ENCODE data around the gene RAB34.

The RAB34 gene, protein sequence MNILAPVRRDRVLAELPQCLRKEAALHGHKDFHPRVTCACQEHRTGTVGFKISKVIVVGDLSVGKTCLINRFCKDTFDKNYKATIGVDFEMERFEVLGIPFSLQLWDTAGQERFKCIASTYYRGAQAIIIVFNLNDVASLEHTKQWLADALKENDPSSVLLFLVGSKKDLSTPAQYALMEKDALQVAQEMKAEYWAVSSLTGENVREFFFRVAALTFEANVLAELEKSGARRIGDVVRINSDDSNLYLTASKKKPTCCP

DNA sequence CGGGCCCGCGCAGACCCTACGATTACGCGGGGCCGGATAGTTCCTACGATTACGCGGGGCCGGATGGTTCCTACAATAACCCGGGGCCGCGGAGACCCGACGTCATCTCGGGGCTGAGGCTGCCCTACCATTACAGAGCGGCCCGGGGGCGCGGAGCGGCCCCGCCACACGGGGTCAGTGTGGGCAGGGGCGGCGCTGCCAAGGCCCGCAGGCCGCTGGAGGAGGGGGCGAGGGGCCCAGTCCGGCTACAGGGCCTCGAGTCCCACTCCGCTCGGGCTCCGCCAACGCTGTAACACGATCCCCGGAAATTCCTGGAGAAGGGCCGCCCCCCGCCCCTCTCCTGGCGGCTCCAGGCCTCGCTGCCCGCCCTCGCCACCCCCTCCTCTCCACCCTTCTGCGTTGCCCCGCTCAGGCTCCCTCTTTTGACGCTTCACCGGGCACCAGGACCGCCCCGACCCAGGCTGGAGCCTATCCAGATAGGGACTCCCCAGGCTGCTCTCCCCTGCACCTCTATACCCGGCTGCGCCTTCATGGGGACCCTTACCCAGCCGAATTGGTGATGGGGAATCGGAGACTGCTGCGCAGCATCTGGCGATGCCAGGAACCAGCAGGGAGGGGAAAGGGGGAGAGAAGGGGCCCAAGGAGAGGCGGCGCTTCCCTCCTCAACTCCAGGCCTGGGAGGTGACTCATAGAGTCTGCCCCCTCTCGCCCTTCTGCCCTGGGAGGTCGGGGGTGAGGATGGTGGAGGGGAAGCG is at the start of gene RAB34:
Gene RAB34, minus strand, starts transcription at position 291 of the 755 bp plus-strand sequence. CDS start 602 bp downstream, outside the sequence.
- no peak for DNase-seq

DNA sequence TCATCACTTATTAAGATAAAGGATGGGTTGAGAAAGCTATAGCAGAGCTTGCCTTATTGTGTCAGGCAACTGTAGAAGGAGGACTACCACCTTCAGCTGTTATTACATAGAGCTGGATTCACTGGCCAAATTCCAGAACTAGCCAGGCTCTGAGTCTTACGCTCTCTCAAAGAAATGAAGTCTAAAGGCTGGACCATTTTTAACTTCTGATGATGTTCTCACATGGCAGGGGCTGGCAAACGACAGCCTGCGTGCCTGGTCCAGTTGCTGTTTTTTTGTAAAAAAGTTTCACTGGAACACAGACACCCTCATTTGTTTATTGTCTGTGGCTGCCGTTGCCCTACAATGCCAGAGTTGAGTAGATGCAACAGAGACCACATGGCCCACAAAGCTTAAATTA is 47.4 kb upstream of the RAB34 start:
- DNase-seq: no peak

DNA sequence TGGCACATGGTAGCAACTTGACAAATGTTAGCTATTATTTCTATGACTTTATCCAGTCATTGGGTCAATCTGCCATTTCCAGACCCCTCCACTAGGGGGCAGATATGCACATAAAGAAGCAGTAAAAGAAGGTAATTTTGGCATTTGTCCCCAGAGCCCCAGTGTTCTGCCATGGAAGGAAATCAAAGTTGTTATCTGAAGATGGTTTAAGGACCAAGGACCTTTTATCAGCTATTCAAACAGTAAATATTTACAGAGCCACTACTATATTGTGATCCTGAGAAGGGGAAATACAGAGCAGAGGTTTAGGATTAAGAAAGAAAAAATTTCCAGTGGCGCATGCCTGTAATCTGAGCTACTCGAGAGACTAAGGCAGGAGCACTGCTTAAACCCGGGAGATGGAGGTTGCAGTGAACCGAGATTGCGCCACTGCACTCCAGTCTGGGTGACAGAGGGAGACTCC is 46.2 kb upstream of the RAB34 start:
- peak; percentile 25 for DNase-seq

DNA sequence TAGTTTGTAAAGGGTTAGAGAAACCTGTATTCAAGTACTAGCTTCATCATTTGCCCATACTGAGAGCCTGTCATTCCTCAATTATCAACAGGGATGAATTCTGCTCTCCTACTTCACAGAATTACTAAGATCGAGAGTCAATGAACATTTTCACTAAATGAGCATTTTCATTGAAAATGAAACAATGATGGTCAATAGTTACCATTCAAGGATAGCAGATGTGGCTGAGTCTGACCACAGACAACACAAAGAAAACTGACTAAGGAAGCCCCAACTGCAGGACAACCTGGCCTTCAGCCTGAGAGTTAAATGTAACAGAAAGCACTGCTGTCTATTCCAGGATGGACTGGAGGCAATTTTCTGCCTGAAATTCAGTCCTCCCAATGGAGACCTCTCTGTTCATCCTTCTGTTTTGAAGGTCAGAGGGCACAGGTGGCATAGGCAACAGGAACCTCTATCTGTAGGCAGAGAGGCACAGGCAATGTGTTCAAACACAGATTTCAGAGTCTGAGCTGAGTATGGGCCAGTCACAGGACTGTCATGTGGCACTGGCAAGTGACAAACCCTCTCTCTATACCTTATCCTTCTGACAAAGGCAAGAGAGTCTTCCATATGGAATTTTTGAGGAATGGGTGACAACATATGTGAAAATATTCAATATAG is 45.6 kb upstream of the RAB34 start:
- no peak for DNase-seq

DNA sequence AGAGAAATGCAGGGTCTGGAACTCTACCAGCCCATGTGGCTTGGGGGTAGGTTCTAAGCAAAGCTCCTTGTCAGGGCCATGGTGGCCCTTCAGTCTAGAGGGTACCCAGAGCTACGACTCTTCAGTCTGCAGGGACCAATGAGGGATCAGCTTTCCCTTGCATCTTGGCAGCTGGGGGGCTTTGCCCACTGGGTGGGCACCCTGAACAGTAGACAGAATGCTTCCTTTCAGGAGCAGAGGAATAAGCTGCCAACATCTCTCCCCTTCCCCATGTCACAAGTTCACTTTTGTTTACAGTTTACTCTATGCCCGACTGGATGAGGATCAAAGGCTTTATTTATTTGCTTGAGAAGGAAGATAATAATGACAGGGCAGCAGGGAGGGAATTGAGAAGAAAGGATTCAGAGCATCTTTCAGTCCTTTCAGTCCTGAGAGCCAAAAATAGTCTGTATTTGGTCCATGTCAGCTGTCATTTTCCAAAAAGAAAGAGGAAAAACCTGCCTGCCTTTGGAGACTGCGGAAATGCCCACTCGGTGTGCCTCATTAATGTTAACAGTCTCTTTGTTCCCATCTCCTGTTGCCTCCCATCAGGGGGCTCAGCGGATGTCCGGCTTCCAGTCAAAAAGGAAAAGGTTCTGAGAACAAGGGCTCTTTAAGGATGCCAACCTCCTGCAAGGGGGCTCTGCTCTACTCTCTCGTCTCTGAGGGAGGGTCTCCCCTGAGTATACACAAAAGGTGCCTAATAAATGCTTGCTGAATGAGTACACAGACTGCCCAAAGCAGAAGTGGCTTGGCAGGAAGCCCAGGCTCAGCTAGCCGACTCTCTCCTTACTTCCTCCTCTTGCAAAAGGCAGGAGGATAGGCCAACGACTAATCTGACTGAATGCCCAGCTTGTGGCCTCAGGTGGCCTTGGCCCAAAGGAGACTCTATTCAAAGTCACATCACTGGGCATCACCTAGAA is 43.2 kb upstream of the RAB34 start:
- no peak for DNase-seq

DNA sequence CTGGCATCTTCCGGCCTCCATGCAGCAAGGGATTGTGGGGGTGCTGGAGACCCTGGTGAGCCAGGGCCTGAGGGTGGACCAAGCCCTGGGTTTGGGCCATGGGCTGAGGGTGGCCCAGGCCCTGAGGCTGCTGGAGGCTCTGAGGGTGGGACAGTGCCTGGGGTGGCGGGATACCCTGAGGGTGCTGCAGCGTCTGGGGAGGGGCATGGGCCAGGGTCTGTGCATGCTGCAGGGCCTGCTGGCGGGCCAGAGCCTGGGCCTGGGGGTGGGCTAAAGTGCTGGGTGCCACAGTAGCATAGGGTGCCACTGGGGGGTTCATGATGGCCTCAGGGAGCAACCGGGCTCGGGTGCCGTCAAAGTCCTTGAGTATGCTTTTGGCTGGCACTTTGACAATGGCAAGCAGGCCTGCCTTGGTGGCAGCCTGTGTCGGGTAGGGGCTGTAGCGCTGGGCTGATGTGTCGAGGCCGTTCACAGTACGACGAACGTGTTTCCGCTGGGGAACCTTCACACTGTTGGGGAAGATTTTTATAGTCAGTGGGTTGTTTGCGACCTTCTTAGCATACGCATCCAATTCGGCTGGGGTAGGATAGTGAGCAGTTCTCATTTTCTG is 41.7 kb upstream of the RAB34 start:
- DNase-seq: no peak

DNA sequence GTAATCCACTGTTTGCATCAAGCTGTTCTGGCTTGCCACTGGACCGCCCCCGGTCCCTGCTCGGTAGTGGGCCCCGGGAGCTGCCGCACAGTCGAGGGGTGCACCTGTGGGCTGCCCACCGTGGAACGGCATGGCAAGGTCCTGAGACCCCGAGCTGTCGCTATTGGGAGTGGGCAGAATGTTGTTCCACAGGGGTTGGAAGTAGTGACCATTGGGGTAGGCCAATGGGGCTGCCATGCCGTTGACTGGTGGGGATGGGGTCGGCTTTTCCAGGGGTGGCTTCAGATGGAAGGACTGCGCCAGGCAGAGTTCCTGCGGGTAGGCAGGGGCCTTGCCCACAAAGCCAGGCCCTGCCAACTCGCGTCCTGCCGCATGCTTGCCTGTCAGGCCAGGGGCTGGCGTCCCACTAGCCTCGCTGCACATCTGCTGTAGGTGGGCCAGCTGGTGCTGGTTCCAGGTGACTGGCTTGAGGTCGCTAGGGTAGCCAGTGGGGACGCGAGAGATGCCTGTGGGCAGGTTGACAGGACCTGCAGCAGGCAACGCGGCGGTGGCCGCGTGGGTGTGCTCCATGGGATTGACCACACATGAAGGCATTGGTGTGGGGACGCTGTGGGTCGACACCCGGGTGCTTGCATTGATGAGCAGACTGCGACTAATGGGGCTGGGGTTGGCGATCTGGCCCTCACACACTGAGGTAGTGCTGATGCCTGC is 40.9 kb upstream of the RAB34 start:
- DNase-seq: no peak

DNA sequence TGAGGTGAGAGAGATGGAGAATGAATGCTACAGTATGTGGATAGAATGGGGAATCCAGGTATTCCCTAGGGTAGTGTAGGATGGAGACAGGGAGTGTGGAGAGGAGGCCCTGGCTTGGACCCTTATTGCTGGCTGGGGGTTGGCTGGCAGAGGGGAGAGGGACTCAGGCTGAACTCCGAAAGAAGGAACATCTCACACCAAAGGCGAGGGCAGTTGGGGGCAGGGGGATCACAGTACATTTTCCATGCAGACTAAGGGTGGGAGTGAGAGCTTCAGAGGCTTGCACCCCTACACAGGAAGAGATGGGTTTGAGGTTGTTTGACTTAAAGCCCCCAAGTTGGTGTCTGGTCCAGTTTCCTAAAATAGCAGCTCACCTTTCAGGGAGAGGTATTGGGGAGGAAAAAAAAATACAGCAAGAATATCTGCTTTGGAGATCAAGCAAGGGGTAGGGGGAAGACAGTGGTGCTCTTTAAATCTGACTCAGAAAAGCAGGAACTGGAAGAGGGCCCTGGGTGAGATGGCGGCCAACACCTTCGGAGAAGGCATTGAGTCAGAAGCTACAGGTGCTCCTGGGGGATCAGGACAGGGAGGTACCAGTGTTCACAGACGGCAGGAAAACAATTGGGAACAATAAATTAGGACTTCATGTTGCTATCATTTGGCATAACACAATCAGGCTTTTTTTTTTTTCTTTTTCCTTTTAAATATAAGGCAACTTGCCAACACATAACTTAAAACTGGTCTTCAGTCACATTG is 38.6 kb upstream of the RAB34 start:
- DNase-seq: no peak

DNA sequence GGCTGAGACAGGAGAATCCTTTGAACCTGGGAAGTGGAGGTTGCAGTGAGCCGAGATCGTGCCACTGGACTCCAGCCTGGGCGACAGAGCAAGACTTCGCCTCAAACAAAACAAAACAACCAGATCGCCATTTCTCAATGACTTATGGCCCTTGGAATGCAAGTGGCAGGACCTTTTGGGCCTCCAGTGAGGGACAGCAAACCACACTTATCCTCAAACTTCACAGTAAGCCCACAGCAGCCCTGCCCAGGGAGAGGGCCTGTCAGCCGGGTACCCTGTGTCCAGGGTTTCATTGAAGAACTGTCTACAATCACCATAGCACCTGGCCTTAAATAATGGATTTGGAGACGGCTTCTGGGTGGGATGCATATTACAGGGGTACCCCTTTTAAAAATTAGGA is 37.8 kb upstream of the RAB34 start:
- no peak for DNase-seq

DNA sequence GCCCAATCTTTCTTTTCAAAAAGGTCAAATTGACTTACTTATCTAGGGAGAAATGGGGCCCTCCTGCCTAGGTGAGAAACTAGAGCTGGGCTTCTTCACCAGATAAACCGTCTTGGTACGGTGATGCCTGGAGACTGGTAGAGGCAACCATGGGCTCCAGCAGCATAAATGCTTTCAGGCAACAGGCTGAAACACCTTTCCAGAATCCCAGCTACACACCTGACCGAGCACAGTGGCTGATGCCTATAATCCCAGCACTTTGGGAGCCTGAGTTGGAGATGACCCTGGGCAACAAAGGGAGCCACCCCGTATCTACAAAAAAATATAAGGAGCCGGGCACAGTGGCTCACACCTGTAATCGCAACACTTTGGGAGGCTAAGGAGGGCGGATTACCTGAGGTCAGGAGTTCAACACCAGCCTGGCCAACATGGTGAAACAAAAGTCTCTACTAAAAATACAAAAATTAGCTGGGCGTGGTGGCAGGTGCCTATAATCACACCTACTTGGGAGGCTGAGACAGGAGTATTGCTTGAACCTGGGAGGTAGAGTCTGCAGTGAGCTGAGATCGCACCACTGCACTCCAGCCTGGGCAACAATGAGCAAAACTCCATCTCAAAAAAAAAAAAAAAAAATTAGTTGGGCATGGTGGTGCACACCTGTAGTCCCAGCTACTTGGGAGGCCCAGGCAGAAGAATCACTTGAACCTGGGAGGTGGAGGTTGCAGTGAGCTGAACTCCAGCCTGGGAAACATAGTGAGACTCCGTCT is 34.1 kb upstream of the RAB34 start:
- no peak for DNase-seq

DNA sequence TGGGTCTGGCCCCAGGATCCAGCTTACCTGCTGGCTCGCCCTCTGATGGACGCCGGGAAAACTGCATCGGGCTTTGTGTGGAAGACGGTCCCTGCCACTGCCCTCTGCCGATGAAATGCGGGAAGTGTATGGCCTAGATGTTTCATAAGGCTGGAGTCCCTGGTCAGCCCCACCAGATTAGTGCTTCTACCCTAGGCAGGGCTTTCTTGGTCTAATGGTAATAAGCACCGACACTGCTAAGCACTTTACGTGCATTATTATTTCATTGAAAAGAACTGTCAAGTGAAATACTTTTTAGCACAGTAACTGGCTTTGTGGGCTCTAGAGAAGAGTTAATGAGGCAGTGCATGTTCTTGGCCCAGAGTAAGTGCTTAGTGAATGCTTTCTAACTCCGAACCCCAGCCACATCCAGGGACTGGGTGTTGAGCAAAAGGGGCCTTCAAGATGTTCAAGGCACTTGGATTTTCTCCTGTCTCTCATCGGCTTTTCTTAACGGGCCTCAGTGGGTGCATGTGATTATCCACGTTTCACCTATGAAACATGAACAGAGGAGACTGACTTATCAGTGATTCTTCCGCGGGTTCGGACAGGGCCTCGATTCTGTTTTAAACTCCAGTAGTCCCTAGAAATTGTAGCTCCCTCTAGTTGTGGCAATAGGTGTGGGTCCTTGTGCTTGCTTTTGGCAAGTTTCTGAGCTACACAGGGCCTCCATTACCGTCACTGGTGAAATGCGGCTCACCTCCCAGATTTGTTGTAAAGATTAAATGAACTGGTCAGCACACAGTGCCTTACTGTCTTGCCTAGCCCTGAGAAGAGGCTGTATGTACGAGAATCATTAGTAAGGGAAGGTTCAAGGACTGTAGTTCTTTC is 32.7 kb upstream of the RAB34 start:
- peak; percentile 73 for DNase-seq

DNA sequence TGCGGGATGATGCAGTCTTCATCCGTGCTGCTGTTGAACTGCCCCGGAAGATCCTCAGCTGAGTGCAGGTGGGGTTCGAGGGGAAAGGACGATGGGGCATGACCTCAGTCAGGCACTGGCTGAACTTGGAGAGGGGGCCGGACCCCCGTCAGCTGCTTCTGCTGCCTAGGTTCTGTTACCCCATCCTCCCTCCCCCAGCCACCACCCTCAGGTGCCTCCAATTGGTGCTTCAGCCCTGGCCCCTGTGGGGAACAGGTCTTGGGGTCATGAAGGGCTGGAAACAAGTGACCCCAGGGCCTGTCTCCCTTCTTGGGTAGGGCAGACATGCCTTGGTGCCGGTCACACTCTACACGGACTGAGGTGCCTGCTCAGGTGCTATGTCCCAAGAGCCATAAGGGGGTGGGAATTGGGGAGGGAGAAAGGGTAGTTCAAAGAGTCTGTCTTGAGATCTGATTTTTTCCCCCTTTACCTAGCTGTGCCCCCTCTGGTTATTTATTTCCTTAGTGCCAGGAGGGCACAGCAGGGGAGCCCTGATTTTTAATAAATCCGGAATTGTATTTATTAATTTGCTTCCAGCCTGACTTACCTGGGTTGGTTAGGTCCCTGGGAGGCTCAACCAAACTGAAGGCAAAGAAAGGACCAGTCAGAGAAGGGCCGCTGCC is 32.0 kb upstream of the RAB34 start:
- no peak for DNase-seq

DNA sequence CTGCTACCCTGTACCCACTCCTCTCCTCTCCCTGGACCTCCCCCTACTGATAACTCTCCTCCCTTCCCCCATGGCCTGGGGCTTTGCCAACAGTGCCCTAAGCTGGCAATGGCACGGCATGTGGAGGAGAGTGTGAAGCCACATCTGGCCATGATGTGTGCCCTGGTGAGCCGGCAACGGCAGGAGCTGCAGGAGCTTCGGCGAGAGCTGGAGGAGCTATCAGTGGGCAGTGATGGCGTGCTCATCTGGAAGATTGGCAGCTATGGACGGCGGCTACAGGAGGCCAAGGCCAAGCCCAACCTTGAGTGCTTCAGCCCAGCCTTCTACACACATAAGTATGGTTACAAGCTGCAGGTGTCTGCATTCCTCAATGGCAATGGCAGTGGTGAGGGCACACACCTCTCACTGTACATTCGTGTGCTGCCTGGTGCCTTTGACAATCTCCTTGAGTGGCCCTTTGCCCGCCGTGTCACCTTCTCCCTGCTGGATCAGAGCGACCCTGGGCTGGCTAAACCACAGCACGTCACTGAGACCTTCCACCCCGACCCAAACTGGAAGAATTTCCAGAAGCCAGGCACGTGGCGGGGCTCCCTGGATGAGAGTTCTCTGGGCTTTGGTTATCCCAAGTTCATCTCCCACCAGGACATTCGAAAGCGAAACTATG is 31.3 kb upstream of the RAB34 start:
- no peak for DNase-seq

DNA sequence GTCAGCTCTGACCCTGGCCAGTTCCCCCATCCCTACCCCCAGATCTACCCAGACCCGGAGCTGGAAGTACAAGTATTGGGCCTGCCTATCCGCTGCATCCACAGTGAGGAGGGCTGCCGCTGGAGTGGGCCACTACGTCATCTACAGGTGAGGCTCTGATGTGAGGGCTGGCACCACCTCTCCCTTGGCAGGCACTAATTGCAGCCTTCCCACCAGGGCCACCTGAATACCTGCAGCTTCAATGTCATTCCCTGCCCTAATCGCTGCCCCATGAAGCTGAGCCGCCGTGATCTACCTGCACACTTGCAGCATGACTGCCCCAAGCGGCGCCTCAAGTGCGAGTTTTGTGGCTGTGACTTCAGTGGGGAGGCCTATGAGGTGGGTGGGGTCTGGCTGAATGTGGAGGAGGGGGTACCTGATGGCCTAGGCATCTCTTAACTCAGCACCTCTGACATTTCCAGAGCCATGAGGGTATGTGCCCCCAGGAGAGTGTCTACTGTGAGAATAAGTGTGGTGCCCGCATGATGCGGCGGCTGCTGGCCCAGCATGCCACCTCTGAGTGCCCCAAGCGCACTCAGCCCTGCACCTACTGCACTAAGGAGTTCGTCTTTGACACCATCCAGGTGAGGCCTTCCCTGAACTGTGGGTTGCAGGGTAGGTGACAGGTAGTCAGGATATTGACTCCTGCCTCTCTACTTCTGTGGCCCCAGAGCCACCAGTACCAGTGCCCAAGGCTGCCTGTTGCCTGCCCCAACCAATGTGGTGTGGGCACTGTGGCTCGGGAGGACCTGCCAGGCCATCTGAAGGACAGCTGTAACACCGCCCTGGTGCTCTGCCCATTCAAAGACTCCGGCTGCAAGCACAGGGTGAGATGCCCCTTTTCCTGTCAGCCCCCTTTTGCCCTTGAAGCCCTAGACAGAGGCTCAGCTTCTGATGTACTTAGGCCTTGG is 30.4 kb upstream of the RAB34 start:
- no peak for DNase-seq

DNA sequence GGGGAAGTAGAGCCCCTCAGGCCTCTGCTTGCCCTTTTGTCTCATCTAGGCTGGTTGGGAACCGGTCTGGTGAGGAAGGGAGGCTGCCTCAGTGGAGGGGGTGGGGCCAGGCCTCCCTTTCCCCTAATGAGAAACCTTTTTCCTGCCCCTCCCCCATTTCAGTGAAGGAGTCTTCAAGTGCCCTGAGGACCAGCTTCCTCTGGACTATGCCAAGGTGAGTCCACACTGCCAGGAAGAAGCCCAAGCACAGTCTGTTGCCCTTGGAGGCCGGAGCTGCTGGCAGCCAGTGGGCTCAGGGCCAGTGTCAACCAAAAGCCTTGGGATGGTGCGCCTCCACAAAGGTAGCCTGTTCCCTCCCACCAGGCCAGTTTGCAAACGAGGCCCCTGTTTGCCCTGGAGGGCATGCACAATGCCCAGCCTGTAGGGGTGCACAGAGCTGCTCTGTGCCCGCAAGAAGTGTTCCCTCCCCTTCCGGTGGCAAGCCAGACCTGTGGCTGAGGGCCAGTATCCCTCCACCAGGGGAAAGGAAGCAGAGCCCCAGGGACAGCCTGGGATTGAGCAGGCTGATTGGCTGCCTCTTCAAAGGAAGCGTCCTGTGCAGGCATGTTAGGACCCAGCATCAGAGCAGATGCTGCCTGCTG is 29.5 kb upstream of the RAB34 start:
- DNase-seq: peak; percentile 31

DNA sequence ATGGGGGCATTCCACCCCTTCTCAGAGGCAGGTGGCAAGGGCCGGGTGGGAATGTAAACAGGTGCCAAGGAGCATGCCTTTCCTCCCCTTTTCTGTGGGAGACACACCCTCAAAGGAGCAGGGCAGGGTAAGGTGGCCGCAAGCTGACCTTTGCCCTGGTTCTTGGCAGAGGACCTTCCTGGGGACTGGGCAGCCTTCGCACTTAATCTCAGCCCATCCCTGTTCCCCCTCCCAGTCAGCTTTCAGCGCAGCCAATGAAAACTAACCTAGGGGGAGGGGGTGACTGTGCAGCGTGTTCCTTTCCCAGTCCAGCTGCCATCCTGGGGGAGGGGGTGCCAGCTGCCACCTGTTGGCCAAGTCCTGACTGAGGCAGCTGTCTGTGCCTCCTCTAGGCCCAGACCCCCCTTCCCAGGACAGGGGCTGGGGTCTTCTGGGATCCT is 29.0 kb upstream of the RAB34 start:
- peak; percentile 76 for DNase-seq

Data from SHP77 treated with DMSO at 0.1 percent for 48 hours (cell line).